Activated CD8-positive, alpha-beta T cell treated with anti-CD3 and anti-CD28 coated beads for 36 hours (primary cell): Measurements from ENCODE around the gene BDH2. TPM values are rescaled to one million over a fixed set of nuclear protein-coding genes. Genes with fewer than 3 reads are reported as not detected.

ENCODE experiments used
- ATAC-seq: fragments of 200-7000 bp; cut with Tn5 transposase; one replicate; pipeline ENCODE4 v1.10.0; 2021; ENCODE audit warnings: mild to moderate bottlenecking, moderate library complexity
- CTCF ChIA-PET: fragments of 350-600 bp; sonication (Branson Sonifier 250); formaldehyde crosslinking; loops from one replicate; lab custom pipeline; 2021; ENCODE audit warnings: antibody characterized with exemption; lab: Charles Lee
- POLR2A ChIA-PET: fragments of 350-600 bp; sonication (Branson Sonifier 250); formaldehyde crosslinking; loops from one replicate; lab custom pipeline; 2021; ENCODE audit warnings: antibody characterized with exemption; lab: Charles Lee
- DNase-seq: peaks from one replicate; pipeline ENCODE4 v3.0.0-alpha.2; 2020
- H3K27ac Mint-ChIP-seq: one replicate; pipeline ENCODE4 v1.8.0; 2021; ENCODE audit warnings: mild to moderate bottlenecking, mixed read lengths
- H3K27me3 Mint-ChIP-seq: one replicate; pipeline ENCODE4 v1.8.0; 2021; ENCODE audit warnings: mixed read lengths
- H3K36me3 Mint-ChIP-seq: one replicate; pipeline ENCODE4 v1.8.0; 2021; ENCODE audit warnings: low read depth, mixed read lengths
- H3K4me1 Mint-ChIP-seq: one replicate; pipeline ENCODE4 v1.8.0; 2021; ENCODE audit warnings: low read depth, mixed read lengths
- H3K4me3 Mint-ChIP-seq: one replicate; pipeline ENCODE4 v1.8.0; 2021; ENCODE audit warnings: mild to moderate bottlenecking, moderate library complexity, mixed read lengths
- H3K9me3 Mint-ChIP-seq: one replicate; pipeline ENCODE4 v1.8.0; 2021; ENCODE audit warnings: mixed read lengths
- CTCF ChIP-seq: fragments of 200-600 bp; IDR thresholded peaks from one replicate; pipeline ENCODE4 v1.8.0; 2022; ENCODE audit warnings: antibody characterized with exemption, mild to moderate bottlenecking
- intact Hi-C: fragments of 100-400 bp; cut with micrococcal nuclease; formaldehyde crosslinking; loops from one replicate; pipeline ENCODE4 v1.10.0; 2022
- total RNA-seq, 2 experiments: library from RNA; stranded (reverse); gene quantifications; one replicate each; pipeline ENCODE4 v1.2.3, GENCODE V29; 2021

BDH2 gene
- total RNA-seq, 2 experiments from 2014 or later: 17.0 to 19.4 TPM

GRCh38 chr4:103091601-103092223, 7.9 kb downstream of the BDH2 start:
- ChIA-PET POLR2A (interaction anchor here (1.2 to 1.8 kb wide), 3 partner anchors 12 to 16 kb away, joined by 3 to 4 read pairs (median 3); partner anchors contain the start of gene SLC9B2), CTCF (interaction anchor here (0.6 to 7.5 kb wide), 26 partner anchors 9 to 661 kb away, joined by 3 to 78 read pairs (median 4); partner anchors contain the start of genes BDH2 and SLC9B2)
- Mint-ChIP-seq H3K36me3 (peaks cover 2% of the 10 kb centered on the region), H3K4me1 (peaks cover 17% of the 10 kb centered on the region), H3K27me3 (no peaks in the 10 kb centered on the region), H3K9me3 (no peaks in the 10 kb centered on the region), H3K4me3 (no peak overlapping the region), H3K27ac (peak overlapping the region; percentile 53)
- intact Hi-C loops: loop anchor here (5.0 to 10.0 kb wide), 2 partner anchors 44 to 657 kb away; no protein-coding TSS in a partner anchor
- peak; percentile 79 for TF ChIP-seq CTCF
- DNase-seq (peak; percentile 61), ATAC-seq (peak; percentile 78)

- Mint-ChIP-seq H3K36me3 (peaks cover 2% of the 10 kb centered on the region), H3K27ac (no peak overlapping the region), H3K4me1 (peaks cover 16% of the 10 kb centered on the region), H3K27me3 (no peaks in the 10 kb centered on the region), H3K4me3 (no peak overlapping the region), H3K9me3 (no peaks in the 10 kb centered on the region)
- ATAC-seq: no peak
- DNase-seq: no peak
- CTCF ChIA-PET: interaction anchor here (1.0 to 7.5 kb wide), 6 partner anchors 9 to 469 kb away, joined by 3 to 78 read pairs (median 23); partner anchors contain the start of genes BDH2 and SLC9B2
- POLR2A ChIA-PET: no interaction called here
- intact Hi-C loops: no loop called here
- no peak for TF ChIP-seq CTCF
Observed at GRCh38 chr4:103089481-103089880, 10.2 kb downstream of the BDH2 start.

- ATAC-seq (no peak), DNase-seq (no peak)
- H3K9me3 Mint-ChIP-seq: no peaks in the 10 kb centered on the region
- ChIA-PET CTCF (interaction anchor here (0.9 kb wide), 1 partner anchor 16 kb away, joined by 3 read pairs; no protein-coding TSS in a partner anchor), POLR2A (no interaction called here)
- no peak overlapping the region for H3K4me3 Mint-ChIP-seq
- intact Hi-C loops: no loop called here
- no peaks in the 10 kb centered on the region for H3K27me3 Mint-ChIP-seq
- no peak for TF ChIP-seq CTCF
- peaks cover 4% of the 10 kb centered on the region for H3K36me3 Mint-ChIP-seq
- H3K4me1 Mint-ChIP-seq: peaks cover under 1% of the 10 kb centered on the region
- H3K27ac Mint-ChIP-seq: no peak overlapping the region
Observed at GRCh38 chr4:103086551-103086950, 13.1 kb downstream of the BDH2 start.

GRCh38 chr4:103085555-103086196, 14.0 kb downstream of the BDH2 start:
- Mint-ChIP-seq H3K4me1 (no peaks in the 10 kb centered on the region), H3K36me3 (peaks cover 8% of the 10 kb centered on the region), H3K4me3 (no peak overlapping the region), H3K27me3 (no peaks in the 10 kb centered on the region), H3K9me3 (no peaks in the 10 kb centered on the region), H3K27ac (no peak overlapping the region)
- intact Hi-C loops: no loop called here
- ATAC-seq (no peak), DNase-seq (no peak)
- no peak for TF ChIP-seq CTCF
- ChIA-PET POLR2A (no interaction called here), CTCF (interaction anchor here (0.9 kb wide), 1 partner anchor 16 kb away, joined by 3 read pairs; no protein-coding TSS in a partner anchor)
